ENCODE measurements around the gene SYNE1.

DNA sequence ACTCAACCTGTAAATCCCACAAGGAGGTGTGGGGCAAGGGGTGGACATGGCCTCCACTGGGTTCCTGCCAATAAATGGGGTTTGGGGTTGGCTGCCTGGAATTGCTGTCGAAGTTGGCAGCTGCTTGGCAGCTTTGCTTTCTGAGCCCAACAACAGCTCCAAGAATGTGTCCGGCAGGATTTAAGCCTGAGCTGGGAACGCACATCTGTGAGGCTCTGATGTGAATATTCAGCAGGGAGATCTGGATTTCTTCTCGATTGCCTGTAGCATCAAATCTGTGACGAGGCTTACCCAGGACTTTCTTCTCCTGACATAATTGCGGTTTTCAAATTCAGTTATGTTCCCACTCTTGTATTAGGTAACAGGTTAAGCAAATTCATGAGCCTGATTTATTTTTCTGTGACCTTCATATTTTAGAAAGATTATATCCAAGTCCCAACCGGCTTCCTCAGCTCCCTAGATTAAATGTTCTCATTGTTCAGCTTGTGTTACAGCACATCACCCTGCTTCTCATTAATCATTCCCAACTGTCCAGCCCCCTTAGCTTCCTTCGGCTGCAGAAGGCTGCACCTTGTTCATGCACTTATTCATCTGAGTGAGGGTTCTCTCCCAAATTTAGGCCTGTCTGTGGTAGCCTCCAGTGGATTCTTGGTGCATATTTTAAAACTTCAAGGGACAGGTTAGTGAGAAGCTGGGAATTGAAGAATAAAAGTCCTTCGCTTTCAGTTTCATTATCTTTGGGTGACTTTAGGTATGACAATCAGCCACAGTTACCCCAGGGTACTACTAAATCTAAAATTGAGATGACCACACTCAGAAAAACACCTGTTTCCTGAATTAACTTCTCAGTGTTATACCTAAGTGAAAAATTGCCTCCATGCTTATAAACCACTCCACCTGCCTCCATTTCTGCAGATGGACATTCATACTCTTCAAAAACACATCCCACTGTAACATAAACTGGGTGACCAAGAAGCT is 519.7 kb downstream of the SYNE1 start:
- TF ChIP-seq, protein P1, sequence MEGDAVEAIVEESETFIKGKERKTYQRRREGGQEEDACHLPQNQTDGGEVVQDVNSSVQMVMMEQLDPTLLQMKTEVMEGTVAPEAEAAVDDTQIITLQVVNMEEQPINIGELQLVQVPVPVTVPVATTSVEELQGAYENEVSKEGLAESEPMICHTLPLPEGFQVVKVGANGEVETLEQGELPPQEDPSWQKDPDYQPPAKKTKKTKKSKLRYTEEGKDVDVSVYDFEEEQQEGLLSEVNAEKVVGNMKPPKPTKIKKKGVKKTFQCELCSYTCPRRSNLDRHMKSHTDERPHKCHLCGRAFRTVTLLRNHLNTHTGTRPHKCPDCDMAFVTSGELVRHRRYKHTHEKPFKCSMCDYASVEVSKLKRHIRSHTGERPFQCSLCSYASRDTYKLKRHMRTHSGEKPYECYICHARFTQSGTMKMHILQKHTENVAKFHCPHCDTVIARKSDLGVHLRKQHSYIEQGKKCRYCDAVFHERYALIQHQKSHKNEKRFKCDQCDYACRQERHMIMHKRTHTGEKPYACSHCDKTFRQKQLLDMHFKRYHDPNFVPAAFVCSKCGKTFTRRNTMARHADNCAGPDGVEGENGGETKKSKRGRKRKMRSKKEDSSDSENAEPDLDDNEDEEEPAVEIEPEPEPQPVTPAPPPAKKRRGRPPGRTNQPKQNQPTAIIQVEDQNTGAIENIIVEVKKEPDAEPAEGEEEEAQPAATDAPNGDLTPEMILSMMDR (IDR thresholded peaks at IDR 0.05): no peak
- no peak for TF ChIP-seq POLR2A (IDR thresholded peaks at IDR 0.05)
